Ectodermal cell (in vitro differentiated cells): ENCODE measurements around the gene MRPS35.

Experiments
- H3K27ac ChIP-seq: 2 replicates; pipeline ENCODE4 v1.7.0; 2013; ENCODE audit warnings: mild to moderate bottlenecking, low read depth, low read length; ENCODE audit not compliant: insufficient read depth, poor library complexity, severe bottlenecking
- H3K27me3 ChIP-seq: 2 replicates; pipeline ENCODE4 v1.7.0; 2013; ENCODE audit warnings: mild to moderate bottlenecking, low read length; ENCODE audit not compliant: insufficient read depth, control insufficient read depth, poor library complexity, severe bottlenecking
- H3K36me3 ChIP-seq: one replicate; pipeline ENCODE4 v1.7.0; 2013; ENCODE audit warnings: low read length; ENCODE audit not compliant: control insufficient read depth, insufficient read depth
- H3K4me1 ChIP-seq: one replicate; pipeline ENCODE4 v1.7.0; 2013; ENCODE audit warnings: low read length; ENCODE audit not compliant: control insufficient read depth, insufficient read depth
- H3K4me3 ChIP-seq: 2 replicates; pipeline ENCODE4 v1.7.0; 2013; ENCODE audit warnings: low read depth, low read length, control low read depth; ENCODE audit not compliant: insufficient read depth
- H3K9me3 ChIP-seq: 2 replicates; pipeline ENCODE4 v1.7.0; 2013; ENCODE audit warnings: mild to moderate bottlenecking, low read length, moderate library complexity; ENCODE audit not compliant: control insufficient read depth
- WGBS, 2 experiments: methylation state at CpG; one replicate each; pipeline ENCODE4 v1.1.7; 2013; ENCODE audit warnings: missing lambda C conversion rate in 2 of 2; 5-methylcytosine and 5-hydroxymethylcytosine counted together

MRPS35 gene

DNA sequence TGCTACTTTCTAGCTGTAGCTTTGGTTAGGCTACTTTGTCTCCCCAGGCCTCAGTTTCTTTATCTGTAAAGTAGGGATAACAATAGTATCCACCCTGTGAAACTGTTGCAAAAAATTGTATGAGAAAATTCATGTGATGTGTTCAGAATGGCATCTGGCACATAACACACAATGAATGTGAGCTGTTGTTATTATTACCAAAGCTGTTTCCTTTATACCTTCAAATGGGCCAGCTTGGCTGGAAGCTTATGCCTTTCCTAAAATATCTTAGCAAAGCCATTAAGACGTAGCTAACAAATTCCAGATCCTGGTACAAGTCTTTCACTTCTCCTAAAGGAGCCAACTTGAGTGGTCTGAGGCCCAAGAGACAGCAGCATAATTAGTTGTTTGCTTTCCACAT is 94.6 kb downstream of the MRPS35 start:
- no peaks in the 10 kb centered on the region for H3K4me1 ChIP-seq
- H3K4me3 ChIP-seq, result no peak overlapping the region
- no peaks in the 10 kb centered on the region for H3K36me3 ChIP-seq
- no peak overlapping the region for H3K27ac ChIP-seq
- WGBS, 2 experiments, result 88 to 100% methylated on average over 1 of the region's 1 CpG
- no peaks in the 10 kb centered on the region for H3K9me3 ChIP-seq
- no peaks in the 10 kb centered on the region for H3K27me3 ChIP-seq
